ENCODE results near the gene GNAS-AS1.

The GNAS-AS1 gene

GRCh38 chr20:58808271-58809046 lies 42.2 kb downstream of the GNAS-AS1 start:
- DNase-seq (ENCODE audit: low read depth): no peak

- no peak for DNase-seq (ENCODE audit: low read depth)
Observed at GRCh38 chr20:58807801-58808200, 42.9 kb downstream of the GNAS-AS1 start.

- DNase-seq (ENCODE audit: low read depth): no peak
Observed at GRCh38 chr20:58803533-58803932, 47.2 kb downstream of the GNAS-AS1 start.

- DNase-seq (ENCODE audit: low read depth): no peak
Observed at GRCh38 chr20:58802061-58802460, 48.6 kb downstream of the GNAS-AS1 start.

GRCh38 chr20:58800134-58800871 lies 50.4 kb downstream of the GNAS-AS1 start:
- DNase-seq (ENCODE audit: low read depth): no peak

- DNase-seq (ENCODE audit: low read depth): no peak
Observed at GRCh38 chr20:58797371-58798338, 53.0 kb downstream of the GNAS-AS1 start.

- no peak for DNase-seq (ENCODE audit: low read depth)
Observed at GRCh38 chr20:58795923-58796245, 54.8 kb downstream of the GNAS-AS1 start.

- no peak for DNase-seq (ENCODE audit: low read depth)
Observed at GRCh38 chr20:58795181-58795922, 55.4 kb downstream of the GNAS-AS1 start.

GRCh38 chr20:58794510-58795180 lies 56.1 kb downstream of the GNAS-AS1 start:
- DNase-seq (ENCODE audit: low read depth): no peak

- no peak for DNase-seq (ENCODE audit: low read depth)
Observed at GRCh38 chr20:58793512-58794420, 56.9 kb downstream of the GNAS-AS1 start.

- no peak for DNase-seq (ENCODE audit: low read depth)
Observed at GRCh38 chr20:58792426-58792825, 58.3 kb downstream of the GNAS-AS1 start.

GRCh38 chr20:58791286-58791685 lies 59.4 kb downstream of the GNAS-AS1 start:
- DNase-seq (ENCODE audit: low read depth): no peak

- DNase-seq (ENCODE audit: low read depth): no peak
Observed at GRCh38 chr20:58790454-58790853, 60.2 kb downstream of the GNAS-AS1 start.

GRCh38 chr20:58788896-58789544 lies 61.7 kb downstream of the GNAS-AS1 start:
- DNase-seq (ENCODE audit: low read depth): no peak

GRCh38 chr20:58787211-58788005 lies 63.3 kb downstream of the GNAS-AS1 start:
- DNase-seq (ENCODE audit: low read depth): no peak

- no peak for DNase-seq (ENCODE audit: low read depth)
Observed at GRCh38 chr20:58784321-58785074, 66.2 kb downstream of the GNAS-AS1 start.

GRCh38 chr20:58783511-58784011 lies 67.1 kb downstream of the GNAS-AS1 start:
- no peak for DNase-seq (ENCODE audit: low read depth)

- DNase-seq (ENCODE audit: low read depth): no peak
Observed at GRCh38 chr20:58781138-58781537, 69.6 kb downstream of the GNAS-AS1 start.
